ENCODE results near the gene VAV2. TPM values are rescaled to one million over a fixed set of nuclear protein-coding genes. Genes with fewer than 3 reads are reported as not detected.

Gene VAV2
- total RNA-seq, 3 donors from 2014 or later (not counting 1 experiment from before 2014, with no cell fraction given), result 3.9 to 5.1 (median 4.8) TPM

DNA sequence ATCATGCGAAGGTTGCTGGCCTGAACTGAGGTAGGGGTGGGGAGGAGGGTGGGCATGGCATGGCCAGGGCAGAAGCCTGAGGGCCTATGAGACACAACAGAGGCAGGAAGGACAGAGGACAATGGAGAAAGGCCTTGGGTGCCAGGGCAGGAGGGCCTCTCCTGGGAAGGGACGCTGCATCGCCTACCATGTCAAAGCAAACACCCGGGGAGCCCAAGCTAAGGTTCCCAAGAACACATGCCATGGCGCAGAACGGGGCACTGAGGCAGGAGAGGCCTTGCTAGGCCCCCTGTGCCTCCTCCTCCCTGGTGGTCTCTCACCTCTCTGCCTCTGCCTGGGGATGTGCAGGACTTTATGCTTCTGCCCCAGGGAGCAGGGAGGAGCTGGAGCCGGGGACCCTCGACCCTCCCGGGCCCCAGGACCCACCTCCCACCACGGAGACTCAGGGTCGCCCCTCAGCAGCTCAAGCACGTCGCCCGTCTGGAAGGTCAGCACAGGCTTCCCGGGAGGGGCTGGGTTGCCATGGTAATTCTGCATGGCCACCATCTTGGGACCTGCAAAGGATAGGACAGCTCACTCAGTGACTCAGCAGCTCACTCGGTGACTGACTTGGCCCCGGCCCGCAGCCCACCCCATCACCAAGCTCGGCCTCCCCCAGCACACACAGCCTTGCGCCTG, 213.6 kb downstream of the VAV2 start:
- DNase-seq, result no peak
- Mint-ChIP-seq H3K9me3 (no peaks in the 10 kb centered on the region), H3K36me3 (no peaks in the 10 kb centered on the region), H3K27me3 (ENCODE audit: low read depth in 2 of 2) (no peaks in the 10 kb centered on the region), H3K27ac (no peak overlapping the region), H3K4me3 (no peak overlapping the region), H3K4me1 (no peaks in the 10 kb centered on the region)
- H3K9me3 ChIP-seq (ENCODE audit: control insufficient read depth, insufficient read depth, low read length), result no peaks in the 10 kb centered on the region
- H3K27me3 ChIP-seq (ENCODE audit: control insufficient read depth, insufficient read depth, low read length), result no peaks in the 10 kb centered on the region
- no peaks in the 10 kb centered on the region for H3K36me3 ChIP-seq (ENCODE audit: control insufficient read depth, insufficient read depth, low read length)
- H3K27ac ChIP-seq (ENCODE audit: low read length), result no peak overlapping the region
- WGBS (ENCODE audit: insufficient coverage), result 90% methylated on average over 20 of the region's 20 CpGs
- H3K4me3 ChIP-seq (ENCODE audit: low read length), result no peak overlapping the region
- intact Hi-C loops (cut with micrococcal nuclease), result no loop called here
- no peak for ATAC-seq
- TF ChIP-seq, protein P1, sequence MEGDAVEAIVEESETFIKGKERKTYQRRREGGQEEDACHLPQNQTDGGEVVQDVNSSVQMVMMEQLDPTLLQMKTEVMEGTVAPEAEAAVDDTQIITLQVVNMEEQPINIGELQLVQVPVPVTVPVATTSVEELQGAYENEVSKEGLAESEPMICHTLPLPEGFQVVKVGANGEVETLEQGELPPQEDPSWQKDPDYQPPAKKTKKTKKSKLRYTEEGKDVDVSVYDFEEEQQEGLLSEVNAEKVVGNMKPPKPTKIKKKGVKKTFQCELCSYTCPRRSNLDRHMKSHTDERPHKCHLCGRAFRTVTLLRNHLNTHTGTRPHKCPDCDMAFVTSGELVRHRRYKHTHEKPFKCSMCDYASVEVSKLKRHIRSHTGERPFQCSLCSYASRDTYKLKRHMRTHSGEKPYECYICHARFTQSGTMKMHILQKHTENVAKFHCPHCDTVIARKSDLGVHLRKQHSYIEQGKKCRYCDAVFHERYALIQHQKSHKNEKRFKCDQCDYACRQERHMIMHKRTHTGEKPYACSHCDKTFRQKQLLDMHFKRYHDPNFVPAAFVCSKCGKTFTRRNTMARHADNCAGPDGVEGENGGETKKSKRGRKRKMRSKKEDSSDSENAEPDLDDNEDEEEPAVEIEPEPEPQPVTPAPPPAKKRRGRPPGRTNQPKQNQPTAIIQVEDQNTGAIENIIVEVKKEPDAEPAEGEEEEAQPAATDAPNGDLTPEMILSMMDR (IDR thresholded peaks at IDR 0.05), result no peak
- H3K4me1 ChIP-seq (ENCODE audit: control insufficient read depth, insufficient read depth, low read length), result peaks cover 6% of the 10 kb centered on the region

DNA sequence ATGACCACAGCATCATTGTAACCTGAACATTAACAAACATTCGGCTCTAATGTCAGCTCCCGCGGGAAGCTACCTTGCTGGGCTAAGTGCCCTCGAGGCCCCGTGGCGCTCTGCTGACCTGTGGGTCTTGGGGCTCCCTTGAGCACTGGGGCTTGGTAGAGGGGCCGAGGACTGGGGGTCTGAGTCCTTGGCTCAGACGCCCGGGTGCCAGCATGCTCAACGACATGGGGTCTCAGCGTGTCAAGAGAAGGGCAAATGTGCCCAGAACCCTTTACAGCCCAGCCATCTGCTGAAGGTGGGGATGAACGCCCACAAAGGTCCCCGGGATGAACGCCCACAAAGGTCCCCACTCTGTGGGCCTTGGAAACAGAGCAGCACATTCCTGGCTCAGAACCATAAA, 214.3 kb downstream of the VAV2 start:
- intact Hi-C loops (cut with micrococcal nuclease), result no loop called here
- TF ChIP-seq, protein P1 (IDR thresholded peaks at IDR 0.05), result no peak
- Histone ChIP-seq H3K36me3 (ENCODE audit: control insufficient read depth, insufficient read depth, low read length) (no peaks in the 10 kb centered on the region), H3K4me1 (ENCODE audit: control insufficient read depth, insufficient read depth, low read length) (peaks cover 3% of the 10 kb centered on the region), H3K4me3 (ENCODE audit: low read length) (no peak overlapping the region), H3K27ac (ENCODE audit: low read length) (no peak overlapping the region), H3K27me3 (ENCODE audit: control insufficient read depth, insufficient read depth, low read length) (no peaks in the 10 kb centered on the region), H3K9me3 (ENCODE audit: control insufficient read depth, insufficient read depth, low read length) (no peaks in the 10 kb centered on the region)
- Mint-ChIP-seq H3K27ac (no peak overlapping the region), H3K4me1 (no peaks in the 10 kb centered on the region), H3K36me3 (no peaks in the 10 kb centered on the region), H3K9me3 (no peaks in the 10 kb centered on the region), H3K4me3 (no peak overlapping the region), H3K27me3 (ENCODE audit: low read depth in 2 of 2) (no peaks in the 10 kb centered on the region)
- no peak for DNase-seq
- 91% methylated on average over 14 of the region's 14 CpGs for WGBS (ENCODE audit: insufficient coverage)
- no peak for ATAC-seq

DNA sequence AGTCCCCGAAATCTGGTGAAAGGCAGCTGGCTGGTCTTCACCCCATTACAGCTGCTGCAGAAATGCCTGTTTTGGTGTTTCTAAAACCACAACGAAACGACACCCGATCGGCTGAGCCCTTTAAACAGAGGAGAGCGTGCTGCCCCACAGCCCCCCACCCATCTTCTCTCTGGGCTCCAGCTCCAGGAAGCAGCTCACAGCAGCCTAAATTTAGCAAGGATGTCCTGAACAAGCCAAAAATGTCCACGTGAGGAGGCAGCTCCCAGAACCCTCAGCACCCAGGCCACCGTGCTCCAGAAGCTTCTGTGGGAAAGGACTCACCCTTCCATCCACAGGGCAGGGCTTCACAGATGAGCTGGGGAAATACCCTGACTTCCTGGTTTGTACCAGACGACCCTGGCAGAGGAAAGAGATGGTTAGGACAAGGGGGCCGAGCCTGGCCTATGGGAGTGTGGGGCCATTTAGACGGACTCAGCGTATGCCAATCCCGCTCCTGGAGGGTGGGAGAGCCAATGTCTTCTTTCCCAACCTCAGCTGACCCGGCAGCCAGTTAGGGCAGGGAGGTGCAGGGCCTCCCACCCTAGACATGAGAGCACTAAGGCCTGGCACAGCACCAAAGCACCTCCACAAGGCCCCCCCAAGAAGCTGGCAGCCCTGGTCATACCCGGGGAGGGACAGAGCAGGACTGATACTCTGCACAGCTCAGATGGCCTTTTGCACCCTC, 214.9 kb downstream of the VAV2 start:
- Histone ChIP-seq H3K9me3 (ENCODE audit: control insufficient read depth, insufficient read depth, low read length) (no peaks in the 10 kb centered on the region), H3K27me3 (ENCODE audit: control insufficient read depth, insufficient read depth, low read length) (no peaks in the 10 kb centered on the region), H3K36me3 (ENCODE audit: control insufficient read depth, insufficient read depth, low read length) (no peaks in the 10 kb centered on the region), H3K27ac (ENCODE audit: low read length) (no peak overlapping the region), H3K4me3 (ENCODE audit: low read length) (no peak overlapping the region), H3K4me1 (ENCODE audit: control insufficient read depth, insufficient read depth, low read length) (no peaks in the 10 kb centered on the region)
- WGBS (ENCODE audit: insufficient coverage), result 86% methylated on average over 15 of the region's 15 CpGs
- intact Hi-C loops (cut with micrococcal nuclease), result no loop called here
- DNase-seq (no peak), ATAC-seq (no peak)
- Mint-ChIP-seq H3K4me1 (no peaks in the 10 kb centered on the region), H3K36me3 (no peaks in the 10 kb centered on the region), H3K27ac (no peak overlapping the region), H3K4me3 (no peak overlapping the region), H3K27me3 (ENCODE audit: low read depth in 2 of 2) (no peaks in the 10 kb centered on the region), H3K9me3 (no peaks in the 10 kb centered on the region)
- TF ChIP-seq, protein P1 (IDR thresholded peaks at IDR 0.05), result no peak
